B cell (primary cell): ENCODE results near the gene TMEM81. TPM values are rescaled to one million over a fixed set of nuclear protein-coding genes. Genes with fewer than 3 reads are reported as not detected.

ENCODE experiments used
- ATAC-seq: fragments of 200-7000 bp; cut with Tn5 transposase; one replicate; pipeline ENCODE4 v1.10.0; 2021; ENCODE audit warnings: low read depth, mild to moderate bottlenecking, moderate number of reproducible peaks, moderate library complexity
- CTCF ChIA-PET: fragments of 350-600 bp; sonication (Branson Sonifier 250); formaldehyde crosslinking; loops from one replicate; lab custom pipeline; 2021; ENCODE audit warnings: antibody characterized with exemption, inconsistent platforms; lab: Charles Lee
- POLR2A ChIA-PET: fragments of 350-600 bp; sonication (Branson Sonifier 250); formaldehyde crosslinking; loops from one replicate; lab custom pipeline; 2021; ENCODE audit warnings: antibody characterized with exemption; lab: Charles Lee
- DNase-seq: peaks from one replicate; pipeline ENCODE4 v3.0.0; 2013
- H2AFZ ChIP-seq: 2 replicates; pipeline ENCODE4 v1.6.1; 2012; ENCODE audit warnings: mild to moderate bottlenecking, low read depth, low read length; ENCODE audit not compliant: insufficient read depth, poor library complexity, severe bottlenecking
- H3K27ac ChIP-seq, 2 donors: 1 replicate in 1 of 2; 2 replicates in 1 of 2; pipeline ENCODE4 v1.5.1; 2012 to 2013; ENCODE audit warnings: low read length in 2 of 2, mild to moderate bottlenecking in 2 of 2, moderate library complexity in 1 of 2
- H3K27me3 ChIP-seq, 4 experiments: fragments of 200-600 bp in 1 of 4; sonication (generic) in 1 of 4; replicated peaks in 1 of 4; 1 replicate in 2 of 4; 2 replicates in 2 of 4; pipeline versions ENCODE4 v1.6.1 to v1.7.0; 2013 to 2016; ENCODE audit warnings: low read length in 3 of 4, mild to moderate bottlenecking in 2 of 4, mixed read lengths in 1 of 4, moderate library complexity in 1 of 4; ENCODE audit not compliant: insufficient read depth in 4 of 4, control insufficient read depth in 3 of 4; ENCODE audit errors: control extremely low read depth in 1 of 4
- H3K36me3 ChIP-seq, 2 experiments: replicated peaks in 1 of 2; 1 replicate in 1 of 2; 2 replicates in 1 of 2; pipeline versions ENCODE4 v1.6.1 to v1.7.1; 2013; ENCODE audit warnings: low read length in 1 of 2; ENCODE audit not compliant: insufficient read depth in 2 of 2, control insufficient read depth in 1 of 2; ENCODE audit errors: control extremely low read depth in 1 of 2, extremely low read depth in 1 of 2
- H3K4me1 ChIP-seq, 2 donors: fragments of 200-600 bp in 1 of 2; sonication (generic) in 1 of 2; 1 replicate in 1 of 2; 2 replicates in 1 of 2; pipeline versions ENCODE4 v1.5.1 to v1.6.1; 2013 to 2017; ENCODE audit warnings: low read length in 2 of 2; ENCODE audit not compliant: control insufficient read depth in 2 of 2, insufficient read depth in 2 of 2
- H3K4me2 ChIP-seq: replicated peaks from 2 replicates; pipeline ENCODE3; 2012; ENCODE audit warnings: mild to moderate bottlenecking, low read depth, low read length; ENCODE audit not compliant: poor library complexity, severe bottlenecking
- H3K4me3 ChIP-seq, 5 experiments: fragments of 200-600 bp in 1 of 5; sonication (generic) in 1 of 5; 1 replicate in 3 of 5; 2 replicates in 2 of 5; pipeline versions ENCODE4 v1.5.1 to v1.7.0; 2011 to 2016; ENCODE audit warnings: low read length in 4 of 5, mild to moderate bottlenecking in 4 of 5, low read depth in 2 of 5, control low read depth in 1 of 5, moderate library complexity in 1 of 5; ENCODE audit not compliant: insufficient read depth in 1 of 5; ENCODE audit errors: control extremely low read depth in 1 of 5, extremely low read depth in 1 of 5
- H3K79me2 ChIP-seq: fragments of 200-600 bp; sonication (generic); one replicate; pipeline ENCODE4 v1.6.0; 2016; ENCODE audit warnings: low read length; ENCODE audit not compliant: control insufficient read depth, insufficient read depth
- H3K9ac ChIP-seq: fragments of 200-600 bp; sonication (generic); 2 replicates; pipeline ENCODE4 v1.6.1; 2017; ENCODE audit warnings: mild to moderate bottlenecking, low read length, moderate library complexity
- H3K9me3 ChIP-seq, 3 donors: one replicate each; pipeline versions ENCODE4 v1.6.1 to v1.7.1; 2013; ENCODE audit warnings: low read length in 2 of 3; ENCODE audit not compliant: control insufficient read depth in 2 of 3, insufficient read depth in 1 of 3; ENCODE audit errors: control extremely low read depth in 1 of 3
- H4K20me1 ChIP-seq: 2 replicates; pipeline ENCODE4 v1.6.0; 2012; ENCODE audit warnings: mild to moderate bottlenecking, low read length; ENCODE audit not compliant: insufficient read depth, control insufficient read depth, poor library complexity, severe bottlenecking
- H3K27ac Mint-ChIP-seq: one replicate; pipeline ENCODE4 v1.8.0; 2021; ENCODE audit warnings: mixed read lengths
- H3K27me3 Mint-ChIP-seq: one replicate; pipeline ENCODE4 v1.8.0; 2021; ENCODE audit warnings: mixed read lengths
- H3K4me1 Mint-ChIP-seq: one replicate; pipeline ENCODE4 v1.8.0; 2021; ENCODE audit warnings: mixed read lengths
- H3K4me3 Mint-ChIP-seq: one replicate; pipeline ENCODE4 v1.8.0; 2021; ENCODE audit warnings: mixed read lengths
- H3K9me3 Mint-ChIP-seq: one replicate; pipeline ENCODE4 v1.8.0; 2022; ENCODE audit warnings: mixed read lengths; ENCODE audit not compliant: insufficient read depth
- CTCF ChIP-seq: fragments of 200-600 bp; IDR thresholded peaks from one replicate; pipeline ENCODE4 v1.8.0; 2022; ENCODE audit warnings: antibody characterized with exemption, mild to moderate bottlenecking
- EZH2 ChIP-seq: IDR thresholded peaks from 2 replicates; pipeline ENCODE4 v1.6.1; 2012; ENCODE audit warnings: borderline replicate concordance, low read depth, mild to moderate bottlenecking, moderate library complexity, low read length; ENCODE audit not compliant: insufficient read depth, poor library complexity, severe bottlenecking
- WGBS: methylation state at CpG from one replicate; pipeline ENCODE4 v1.1.5; 2013; ENCODE audit warnings: missing lambda C conversion rate; ENCODE audit not compliant: insufficient coverage; 5-methylcytosine and 5-hydroxymethylcytosine counted together
- intact Hi-C: fragments of 100-400 bp; cut with micrococcal nuclease; formaldehyde crosslinking; loops from one replicate; pipeline ENCODE4 v1.10.0; 2022
- polyA plus RNA-seq: library from polyadenylated mRNA; depleted of rRNA; stranded (reverse); fragments of >200 nt; gene quantifications from 2 replicates; pipeline ENCODE4 v1.2.3, GENCODE V29; 2012
- total RNA-seq, 2 donors: library from RNA; stranded (reverse); fragments of 120-200 nt in 1 of 2; gene quantifications; 1 replicate in 1 of 2; 2 replicates in 1 of 2; pipeline versions ENCODE4 v1.2.3 to v1.2.4, GENCODE V29; 2013 to 2022

The TMEM81 gene
- total and polyA plus RNA-seq, 2 donors (not counting 1 experiment from before 2014, with no cell fraction given) = 3.0 to 6.2 TPM

- POLR2A ChIA-PET = no interaction called here
- Histone ChIP-seq H3K27me3 (no peaks in the 10 kb centered on the region), H3K4me2 (no peak overlapping the region), H4K20me1 (no peaks in the 10 kb centered on the region), H2AFZ (no peak overlapping the region), H3K4me3 (no peak overlapping the region), H3K4me1 (peaks cover 12 to 16% of the 10 kb centered on the region in 2 donors), H3K36me3 (no peaks in the 10 kb centered on the region), H3K9ac (no peak overlapping the region), H3K27ac (no peak overlapping the region), H3K79me2 (no peaks in the 10 kb centered on the region), H3K9me3 (no peaks in the 10 kb centered on the region)
- no peak for ATAC-seq
- Mint-ChIP-seq H3K27me3 (no peaks in the 10 kb centered on the region), H3K27ac (no peak overlapping the region), H3K4me1 (peaks cover 15% of the 10 kb centered on the region), H3K9me3 (no peaks in the 10 kb centered on the region), H3K4me3 (no peak overlapping the region)
- TF ChIP-seq CTCF = no peak
- TF ChIP-seq EZH2 = no peak
- WGBS = 100% methylated on average over 1 of the region's 3 CpGs
- intact Hi-C loops = loop anchor here (10.0 kb wide), 3 partner anchors 617 to 1263 kb away; partner anchors contain the start of genes RAB29 and SNRPE
- no peak for DNase-seq
- CTCF ChIA-PET = no interaction called here
Measured at GRCh38 chr1:205127646-205128045, 43.4 kb upstream of the TMEM81 start.

- Histone ChIP-seq H3K4me1 (peaks cover 28 to 34% of the 10 kb centered on the region in 2 donors), H3K4me2 (peak overlapping the region; percentile 61), H2AFZ (peak overlapping the region; percentile 46), H3K27ac (peak overlapping the region in 1 of 2 donors; percentile 38), H3K4me3 (peak overlapping the region in 2 of 5 experiments; percentile 3 to 37), H3K9me3 (no peaks in the 10 kb centered on the region), H3K9ac (peak overlapping the region; percentile 18), H3K27me3 (no peaks in the 10 kb centered on the region), H4K20me1 (peaks cover 6% of the 10 kb centered on the region), H3K36me3 (peaks cover 0 to 2% of the 10 kb centered on the region in 2 experiments), H3K79me2 (peaks cover 21% of the 10 kb centered on the region)
- no peaks in the 10 kb centered on the region for H3K9me3 Mint-ChIP-seq
- peak overlapping the region; percentile 17 for H3K4me3 Mint-ChIP-seq
- ChIA-PET POLR2A (interaction anchor here (0.7 to 0.8 kb wide), 2 partner anchors 27 to 196 kb away, joined by 3 read pairs; no protein-coding TSS in a partner anchor), CTCF (interaction anchor here (1.1 to 7.9 kb wide), 4 partner anchors 15 to 150 kb away, joined by 3 to 86 read pairs (median 5); no protein-coding TSS in a partner anchor)
- WGBS = 65% methylated on average over 3 of the region's 7 CpGs
- peaks cover 40% of the 10 kb centered on the region for H3K4me1 Mint-ChIP-seq
- intact Hi-C loops = loop anchor here (5.0 to 10.0 kb wide), 4 partner anchors 133 to 1260 kb away; partner anchors contain the start of genes RAB29 and SNRPE
- no peaks in the 10 kb centered on the region for H3K27me3 Mint-ChIP-seq
- peak; percentile 68 for DNase-seq
- no peak for ATAC-seq
- peak overlapping the region; percentile 8 for H3K27ac Mint-ChIP-seq
- TF ChIP-seq EZH2 = no peak
- TF ChIP-seq CTCF = no peak
Measured at GRCh38 chr1:205124726-205125125, 40.5 kb upstream of the TMEM81 start.
